Esophagus squamous epithelium (tissue), 5 donors: ENCODE results near the gene DDB1. TPM values are rescaled to one million over a fixed set of nuclear protein-coding genes. Genes with fewer than 3 reads are reported as not detected.

Experiments used
- DNase-seq: peaks from one replicate; lab custom pipeline; 2025; lab: John Stamatoyannopoulos, UW
- H3K27ac ChIP-seq, 4 donors: fragments of 200-600 bp; sonication (generic); one replicate each; pipeline ENCODE4 v1.5.1; 2016 to 2019; ENCODE audit warnings: mild to moderate bottlenecking in 1 of 4
- H3K27me3 ChIP-seq, 4 donors: fragments of 200-600 bp; sonication (generic); 1 replicate in 3 of 4; 2 replicates in 1 of 4; pipeline versions ENCODE4 v1.5.1 to v1.6.0; 2017 to 2021; ENCODE audit warnings: antibody characterized with exemption in 1 of 4
- H3K36me3 ChIP-seq, 3 donors: fragments of 200-600 bp; sonication (generic); one replicate each; pipeline ENCODE4 v1.5.1; 2016 to 2019
- H3K4me1 ChIP-seq, 3 donors: fragments of 200-600 bp; sonication (generic); one replicate each; pipeline ENCODE4 v1.5.1; 2017 to 2019
- H3K4me3 ChIP-seq, 4 donors: fragments of 200-600 bp; sonication (generic); 1 replicate in 3 of 4; 2 replicates in 1 of 4; pipeline ENCODE4 v1.5.1; 2016 to 2019; ENCODE audit warnings: mild to moderate bottlenecking in 2 of 4, moderate library complexity in 1 of 4
- H3K9me3 ChIP-seq, 3 donors: fragments of 200-600 bp; sonication (generic); one replicate each; pipeline ENCODE4 v1.5.1; 2016 to 2019
- CTCF ChIP-seq, 6 experiments: fragments of 450-650 bp in 4 of 6; fragments of 200-600 bp in 2 of 6; sonication (generic) in 2 of 6; IDR thresholded peaks; one replicate each; pipeline ENCODE4 v1.5.1; 2016 to 2019; ENCODE audit warnings: antibody characterized with exemption in 6 of 6, mild to moderate bottlenecking in 4 of 6, moderate library complexity in 4 of 6
- POLR2A ChIP-seq, 4 donors: fragments of 450-650 bp; IDR thresholded peaks; one replicate each; pipeline ENCODE4 v1.6.1; 2017; ENCODE audit warnings: antibody characterized with exemption in 4 of 4, mild to moderate bottlenecking in 4 of 4, moderate library complexity in 3 of 4
- WGBS, 2 donors: methylation state at CpG; one replicate each; pipeline ENCODE4 v1.1.5; 2018; 5-methylcytosine and 5-hydroxymethylcytosine counted together
- intact Hi-C: fragments of 100-400 bp; cut with DNase I; formaldehyde crosslinking; loops from one replicate; pipeline ENCODE4 v1.15.0; 2022
- total RNA-seq, 4 donors: library from RNA; depleted of rRNA; stranded (reverse); fragments of >200 nt; gene quantifications; one replicate each; pipeline ENCODE4 v1.1.0, GENCODE V29; 2016
- donor health status: DM: yes; HTN: yes; CAD: no.

The DDB1 gene
- total RNA-seq, 4 donors from 2014 or later = 98.9 to 146 (median 127) TPM

- intact Hi-C loops = no loop called here
- no peak for DNase-seq
- H3K4me1 ChIP-seq = peaks cover 24 to 81% (median 25%) of the 10 kb centered on the region in 3 donors
- H3K9me3 ChIP-seq = no peaks in the 10 kb centered on the region
- H3K27me3 ChIP-seq = no peaks in the 10 kb centered on the region
- peak overlapping the region; percentile 91 to 97 (median 94) for H3K27ac ChIP-seq
- no peak for TF ChIP-seq POLR2A (IDR thresholded peaks at IDR 0.05)
- TF ChIP-seq CTCF (IDR thresholded peaks at IDR 0.05) = no peak
- H3K4me3 ChIP-seq = peak overlapping the region; percentile 72 to 93 (median 84)
- peaks cover 0 to 26% (median 14%) of the 10 kb centered on the region in 3 donors for H3K36me3 ChIP-seq
- WGBS, 2 donors = 0% methylated on average over 7 to 19 of the region's 24 CpGs
Observed at GRCh38 chr11:61332281-61332796, 566 bp downstream of the DDB1 start.

- peak overlapping the region in 3 of 4 donors; percentile 28 to 97 (median 94) for H3K27ac ChIP-seq
- H3K36me3 ChIP-seq = peaks cover 4 to 33% (median 14%) of the 10 kb centered on the region in 3 donors
- no peaks in the 10 kb centered on the region for H3K9me3 ChIP-seq
- TF ChIP-seq POLR2A (IDR thresholded peaks at IDR 0.05) (no peak), CTCF (IDR thresholded peaks at IDR 0.05) (no peak)
- WGBS, 2 donors = 55 to 57% methylated on average over 6 of the region's 6 CpGs
- H3K27me3 ChIP-seq = no peaks in the 10 kb centered on the region
- H3K4me3 ChIP-seq = peak overlapping the region; percentile 72 to 93 (median 84)
- peaks cover 24 to 86% (median 26%) of the 10 kb centered on the region in 3 donors for H3K4me1 ChIP-seq
- no peak for DNase-seq
- intact Hi-C loops = no loop called here
Observed at GRCh38 chr11:61331651-61332050, 1.3 kb downstream of the DDB1 start.

- no peak for DNase-seq
- Histone ChIP-seq H3K4me3 (no peak overlapping the region), H3K4me1 (peaks cover 18 to 84% (median 32%) of the 10 kb centered on the region in 3 donors), H3K9me3 (no peaks in the 10 kb centered on the region), H3K27me3 (no peaks in the 10 kb centered on the region), H3K27ac (no peak overlapping the region), H3K36me3 (peaks cover 14 to 50% (median 14%) of the 10 kb centered on the region in 3 donors)
- WGBS, 2 donors = 94 to 95% methylated on average over 4 of the region's 4 CpGs
- TF ChIP-seq CTCF (IDR thresholded peaks at IDR 0.05) (no peak), POLR2A (IDR thresholded peaks at IDR 0.05) (no peak)
- intact Hi-C loops = no loop called here
Observed at GRCh38 chr11:61329871-61330270, 3.0 kb downstream of the DDB1 start.

GRCh38 chr11:61328351-61328750 is 4.6 kb downstream of the DDB1 start:
- Histone ChIP-seq H3K4me3 (no peak overlapping the region), H3K36me3 (peaks cover 22 to 66% (median 28%) of the 10 kb centered on the region in 3 donors), H3K27ac (no peak overlapping the region), H3K9me3 (no peaks in the 10 kb centered on the region), H3K4me1 (peaks cover 18 to 69% (median 25%) of the 10 kb centered on the region in 3 donors), H3K27me3 (no peaks in the 10 kb centered on the region)
- no peak for TF ChIP-seq POLR2A (IDR thresholded peaks at IDR 0.05)
- TF ChIP-seq CTCF (IDR thresholded peaks at IDR 0.05) = no peak
- DNase-seq = no peak
- intact Hi-C loops = no loop called here
- 89 to 95% methylated on average over 8 to 9 of the region's 9 CpGs for WGBS, 2 donors

- TF ChIP-seq POLR2A (IDR thresholded peaks at IDR 0.05) = no peak
- no peak for TF ChIP-seq CTCF (IDR thresholded peaks at IDR 0.05)
- no peak for DNase-seq
- Histone ChIP-seq H3K4me1 (peaks cover 18 to 68% (median 25%) of the 10 kb centered on the region in 3 donors), H3K9me3 (no peaks in the 10 kb centered on the region), H3K36me3 (peaks cover 25 to 72% (median 35%) of the 10 kb centered on the region in 3 donors), H3K4me3 (no peak overlapping the region), H3K27me3 (no peaks in the 10 kb centered on the region), H3K27ac (no peak overlapping the region)
- intact Hi-C loops = no loop called here
Observed at GRCh38 chr11:61327669-61328071, 5.2 kb downstream of the DDB1 start.
